ENCODE results near the gene IGSF6. TPM values are rescaled to one million over a fixed set of nuclear protein-coding genes. Genes with fewer than 3 reads are reported as not detected.

Gene IGSF6
- total RNA-seq, 1 experiment from 2014 or later = not detected

DNA sequence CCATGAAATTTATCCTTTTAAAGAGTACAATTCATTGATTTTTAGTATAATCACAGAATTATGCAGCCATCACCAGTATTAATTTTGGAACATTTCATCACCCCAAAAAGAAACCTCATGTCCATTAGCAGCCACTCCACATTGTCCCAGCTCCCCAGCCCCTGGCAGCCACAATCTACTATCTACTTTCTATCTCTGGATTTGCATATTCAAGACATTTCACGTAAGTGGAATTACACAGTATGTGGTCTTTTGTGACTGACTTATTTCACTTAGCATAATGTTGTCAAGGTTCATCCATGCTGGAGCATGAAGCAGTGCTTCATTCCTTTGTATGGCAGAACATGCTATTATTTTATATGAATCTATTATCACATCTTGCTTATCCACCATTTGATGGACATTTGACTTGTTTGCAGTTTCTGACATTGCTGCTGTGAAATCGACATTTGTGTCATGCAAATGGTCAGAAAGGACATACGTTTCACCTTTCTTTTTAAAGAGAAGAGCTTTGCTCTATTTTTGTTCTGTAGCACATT lies 42.3 kb downstream of the IGSF6 start:
- no peak overlapping the region for H3K4ac ChIP-seq (ENCODE audit: low read depth, low read length)
- H2BK12ac ChIP-seq (ENCODE audit: insufficient read length, low read depth, low read length) = no peak overlapping the region
- H3K23me2 ChIP-seq (ENCODE audit: insufficient read length, low read depth, low read length, poor library complexity, severe bottlenecking) = no peaks in the 10 kb centered on the region
- Mint-ChIP-seq H3K9me3 (no peaks in the 10 kb centered on the region), H3K4me1 (peaks cover 51 to 56% of the 10 kb centered on the region in 2 experiments), H3K27ac (peak overlapping the region in 1 of 3 experiments; percentile 49; a peak in 2 of 7 replicates), H3K4me3 (peak overlapping the region in 1 of 2 experiments; percentile 7; a peak in 1 of 5 replicates), H3K36me3 (ENCODE audit: insufficient read depth in 1 of 3, low read depth in 3 of 3) (peaks cover 4 to 12% (median 7%) of the 10 kb centered on the region in 3 experiments; a peak in 5 of 7 replicates), H3K27me3 (ENCODE audit: low read depth) (no peaks in the 10 kb centered on the region)
- no peak overlapping the region for H3K23ac ChIP-seq (ENCODE audit: insufficient read length, low read depth, low read length)
- no peak overlapping the region for H4K91ac ChIP-seq (ENCODE audit: insufficient read length, low read depth, low read length)
- H3K14ac ChIP-seq (ENCODE audit: insufficient read depth, low read length) = no peak overlapping the region
- H2BK20ac ChIP-seq (ENCODE audit: low read depth, low read length, poor library complexity, severe bottlenecking) = no peak overlapping the region
- H3K56ac ChIP-seq (ENCODE audit: insufficient read length, low read depth, low read length) = no peak overlapping the region
- WGBS (ENCODE audit: extremely low coverage, insufficient read length, low lambda C conversion rate) = no CpG with 5 or more reads among the region's 3 CpGs
- TF ChIP-seq, protein P1, sequence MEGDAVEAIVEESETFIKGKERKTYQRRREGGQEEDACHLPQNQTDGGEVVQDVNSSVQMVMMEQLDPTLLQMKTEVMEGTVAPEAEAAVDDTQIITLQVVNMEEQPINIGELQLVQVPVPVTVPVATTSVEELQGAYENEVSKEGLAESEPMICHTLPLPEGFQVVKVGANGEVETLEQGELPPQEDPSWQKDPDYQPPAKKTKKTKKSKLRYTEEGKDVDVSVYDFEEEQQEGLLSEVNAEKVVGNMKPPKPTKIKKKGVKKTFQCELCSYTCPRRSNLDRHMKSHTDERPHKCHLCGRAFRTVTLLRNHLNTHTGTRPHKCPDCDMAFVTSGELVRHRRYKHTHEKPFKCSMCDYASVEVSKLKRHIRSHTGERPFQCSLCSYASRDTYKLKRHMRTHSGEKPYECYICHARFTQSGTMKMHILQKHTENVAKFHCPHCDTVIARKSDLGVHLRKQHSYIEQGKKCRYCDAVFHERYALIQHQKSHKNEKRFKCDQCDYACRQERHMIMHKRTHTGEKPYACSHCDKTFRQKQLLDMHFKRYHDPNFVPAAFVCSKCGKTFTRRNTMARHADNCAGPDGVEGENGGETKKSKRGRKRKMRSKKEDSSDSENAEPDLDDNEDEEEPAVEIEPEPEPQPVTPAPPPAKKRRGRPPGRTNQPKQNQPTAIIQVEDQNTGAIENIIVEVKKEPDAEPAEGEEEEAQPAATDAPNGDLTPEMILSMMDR (conservative IDR thresholded peaks at IDR 0.05) = no peak
- H3K27ac ChIP-seq (ENCODE audit: insufficient read length, low read depth, low read length) = no peak overlapping the region
- H3K9me3 ChIP-seq (ENCODE audit: control insufficient read depth, low read depth, low read length) = no peaks in the 10 kb centered on the region
- H4K20me1 ChIP-seq (ENCODE audit: control insufficient read depth, insufficient read depth, insufficient read length) = no peaks in the 10 kb centered on the region
- H2BK5ac ChIP-seq (ENCODE audit: insufficient read length, low read length) = no peak overlapping the region
- H3K4me1 ChIP-seq (ENCODE audit: insufficient read depth, low read length) = peaks cover 14% of the 10 kb centered on the region
- no peak overlapping the region for H3K18ac ChIP-seq (ENCODE audit: insufficient read length, low read depth, low read length)
- no peak overlapping the region for H2AK5ac ChIP-seq (ENCODE audit: insufficient read length, low read length)
- no peak overlapping the region for H2BK15ac ChIP-seq (ENCODE audit: low read depth, low read length)
- H2AFZ ChIP-seq (ENCODE audit: low read length) = no peak overlapping the region
- H3K27me3 ChIP-seq (ENCODE audit: insufficient read depth, low read length) = no peaks in the 10 kb centered on the region
- H3T11ph ChIP-seq (ENCODE audit: low read length) = no peak overlapping the region
- H3K4me2 ChIP-seq (ENCODE audit: insufficient read depth, insufficient read length, low read length) = peak overlapping the region; percentile 27
- DNase-seq = no peak
- H2BK120ac ChIP-seq (ENCODE audit: low read depth, low read length, poor library complexity, severe bottlenecking) = no peak overlapping the region
- peaks cover 27% of the 10 kb centered on the region; the same call in 1 of the 2 replicates for H3K79me2 ChIP-seq (ENCODE audit: insufficient read depth, low read length)
- H4K8ac ChIP-seq (replicated peaks; ENCODE audit: insufficient read length, low read depth, low read length) = no peak overlapping the region
- peaks cover 15% of the 10 kb centered on the region for H3K79me1 ChIP-seq (ENCODE audit: insufficient read depth, low read depth, low read length, poor library complexity, severe bottlenecking)
- no peak overlapping the region for H3K9ac ChIP-seq (ENCODE audit: extremely low read depth, insufficient read length, low read length)
- H4K5ac ChIP-seq (ENCODE audit: insufficient read length, low read depth, low read length) = no peak overlapping the region
